ENCODE measurements around the gene APBB2.

The APBB2 gene

GRCh38 chr4:40832175-40832574, 382.2 kb downstream of the APBB2 start:
- DNase-seq (ENCODE audit: insufficient read length, low spot score) (no peak), FAIRE-seq (no peak)
- no peak for TF ChIP-seq CTCF (IDR thresholded peaks at IDR 0.05; ENCODE audit: insufficient read depth, missing control alignments)

- TF ChIP-seq CTCF (IDR thresholded peaks at IDR 0.05; ENCODE audit: insufficient read depth, missing control alignments) = no peak
- DNase-seq (ENCODE audit: insufficient read length, low spot score) (no peak), FAIRE-seq (no peak)
Measured at GRCh38 chr4:40831146-40831907, 383.0 kb downstream of the APBB2 start.

- TF ChIP-seq CTCF (IDR thresholded peaks at IDR 0.05; ENCODE audit: insufficient read depth, missing control alignments) = no peak
- DNase-seq (ENCODE audit: insufficient read length, low spot score) = no peak
- no peak for FAIRE-seq
Measured at GRCh38 chr4:40829586-40829985, 384.8 kb downstream of the APBB2 start.

GRCh38 chr4:40828661-40829060, 385.7 kb downstream of the APBB2 start:
- no peak for TF ChIP-seq CTCF (IDR thresholded peaks at IDR 0.05; ENCODE audit: insufficient read depth, missing control alignments)

GRCh38 chr4:40827758-40828157, 386.6 kb downstream of the APBB2 start:
- FAIRE-seq (no peak), DNase-seq (ENCODE audit: insufficient read length, low spot score) (no peak)
- no peak for TF ChIP-seq CTCF (IDR thresholded peaks at IDR 0.05; ENCODE audit: insufficient read depth, missing control alignments)

More at GRCh38 chr4:40828661-40829060, 385.7 kb downstream of the APBB2 start:
- DNase-seq (ENCODE audit: insufficient read length, low spot score) = no peak
- FAIRE-seq = no peak

- DNase-seq (ENCODE audit: insufficient read length, low spot score) (no peak), FAIRE-seq (no peak)
- TF ChIP-seq CTCF (IDR thresholded peaks at IDR 0.05; ENCODE audit: insufficient read depth, missing control alignments) = no peak
Measured at GRCh38 chr4:40826821-40827220, 387.5 kb downstream of the APBB2 start.

All from D721Med (cell line).